ENCODE results near the gene CORO6. TPM values are rescaled to one million over a fixed set of nuclear protein-coding genes. Genes with fewer than 3 reads are reported as not detected.
A peak's percentile ranks its signal among the peaks of the same experiment; 100 is the strongest.

CORO6 gene
- total RNA-seq, 1 donor from 2014 or later, result 83.6 TPM

GRCh38 chr17:29584452-29585079 is 38.1 kb downstream of the CORO6 start:
- intact Hi-C loops (cut with DNase I), result no loop called here

GRCh38 chr17:29583324-29584248 is 39.1 kb downstream of the CORO6 start:
- ATAC-seq (ENCODE audit: poor library complexity) (no peak), DNase-seq (no peak)
- intact Hi-C loops (cut with DNase I), result no loop called here

More at GRCh38 chr17:29584452-29585079, 38.1 kb downstream of the CORO6 start:
- peak; percentile 4 for ATAC-seq (ENCODE audit: poor library complexity)
- DNase-seq, result no peak

- no peak for DNase-seq
- ATAC-seq (ENCODE audit: poor library complexity), result no peak
- intact Hi-C loops (cut with DNase I), result no loop called here
Measured at GRCh38 chr17:29582772-29583171, 39.9 kb downstream of the CORO6 start.

GRCh38 chr17:29582254-29582765 is 40.4 kb downstream of the CORO6 start:
- no peak for ATAC-seq (ENCODE audit: poor library complexity)
- intact Hi-C loops (cut with DNase I), result no loop called here
- peak; percentile 14 for DNase-seq

DNA sequence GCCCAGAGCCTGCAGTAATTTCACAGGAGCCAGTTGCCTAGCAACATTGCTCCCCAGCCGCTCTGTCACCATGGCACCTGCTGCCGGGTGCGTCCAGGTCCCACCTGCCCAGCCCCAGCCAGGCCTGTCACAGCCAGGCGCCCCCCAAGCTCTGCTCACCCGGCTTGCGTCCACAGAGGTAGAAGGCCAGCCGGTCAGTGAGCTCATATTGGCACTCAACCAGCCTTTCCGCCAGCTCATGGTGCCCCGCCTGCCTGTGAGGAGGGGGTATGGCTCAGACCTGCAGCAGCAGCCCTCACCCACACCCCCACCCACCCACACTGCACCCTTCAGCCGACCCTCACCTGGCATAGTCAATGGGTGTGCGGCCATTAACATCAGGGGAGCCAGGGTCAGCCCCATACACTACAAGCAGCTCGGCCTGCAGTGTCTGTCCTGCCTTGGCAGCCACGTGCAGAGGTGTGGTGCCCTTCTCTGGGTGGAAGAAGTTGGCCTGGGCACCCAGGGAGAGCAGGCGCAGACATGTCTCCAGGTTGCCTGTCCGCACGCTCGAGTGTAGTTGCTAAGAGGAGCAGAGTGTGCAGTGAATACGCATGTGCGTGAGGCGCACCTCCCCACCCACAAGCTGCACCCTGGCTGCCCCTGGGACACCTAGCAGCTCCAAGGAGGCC is 41.0 kb downstream of the CORO6 start:
- intact Hi-C loops (cut with DNase I), result no loop called here
- ATAC-seq (ENCODE audit: poor library complexity), result no peak
- DNase-seq, result peak; percentile 40

DNA sequence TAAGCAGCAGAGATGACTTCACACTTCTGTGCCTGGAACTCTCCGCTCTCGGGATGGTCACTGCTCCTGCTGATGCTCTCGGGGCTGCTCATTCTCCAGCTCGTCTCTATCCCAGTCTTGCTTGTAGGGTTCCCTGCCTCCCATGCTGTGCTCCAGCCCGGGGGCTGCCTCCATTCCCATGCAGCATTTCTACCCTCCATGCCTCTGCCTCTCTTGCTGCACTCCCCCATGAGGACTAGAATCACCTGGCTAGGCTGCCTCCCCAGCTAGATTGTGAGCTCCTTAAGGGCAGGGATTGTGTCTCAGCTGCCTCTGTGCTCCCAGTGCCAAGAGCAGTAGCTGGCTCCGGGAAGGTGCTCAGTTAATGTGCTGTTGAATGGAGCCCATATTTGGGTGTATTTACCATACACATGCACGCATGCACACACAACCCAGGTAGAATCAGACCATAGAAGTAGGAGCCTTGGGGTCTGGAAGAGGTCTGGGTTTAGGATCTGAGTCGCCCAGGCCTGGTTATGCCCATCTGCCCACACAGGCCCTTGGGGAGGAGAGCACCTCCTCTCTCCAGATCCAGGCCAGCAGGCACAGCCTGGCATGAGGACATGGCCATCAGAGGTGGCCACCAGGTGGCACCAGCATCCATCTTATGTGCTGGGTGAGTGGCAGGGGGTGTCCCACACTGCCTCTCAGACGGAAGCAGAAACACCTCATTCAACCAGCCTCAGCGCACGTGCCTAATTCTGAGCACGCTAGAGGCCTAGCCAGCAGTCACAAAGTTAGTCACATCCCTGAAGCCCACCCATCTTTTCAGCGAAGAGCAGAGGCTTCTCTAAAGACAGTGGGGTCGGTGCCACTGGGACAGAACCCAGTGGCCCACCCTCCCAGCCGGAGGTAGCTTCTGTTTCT is 42.6 kb downstream of the CORO6 start:
- DNase-seq (peak; percentile 91), ATAC-seq (ENCODE audit: poor library complexity) (peak; percentile 87)
- intact Hi-C loops (cut with DNase I), result no loop called here

DNA sequence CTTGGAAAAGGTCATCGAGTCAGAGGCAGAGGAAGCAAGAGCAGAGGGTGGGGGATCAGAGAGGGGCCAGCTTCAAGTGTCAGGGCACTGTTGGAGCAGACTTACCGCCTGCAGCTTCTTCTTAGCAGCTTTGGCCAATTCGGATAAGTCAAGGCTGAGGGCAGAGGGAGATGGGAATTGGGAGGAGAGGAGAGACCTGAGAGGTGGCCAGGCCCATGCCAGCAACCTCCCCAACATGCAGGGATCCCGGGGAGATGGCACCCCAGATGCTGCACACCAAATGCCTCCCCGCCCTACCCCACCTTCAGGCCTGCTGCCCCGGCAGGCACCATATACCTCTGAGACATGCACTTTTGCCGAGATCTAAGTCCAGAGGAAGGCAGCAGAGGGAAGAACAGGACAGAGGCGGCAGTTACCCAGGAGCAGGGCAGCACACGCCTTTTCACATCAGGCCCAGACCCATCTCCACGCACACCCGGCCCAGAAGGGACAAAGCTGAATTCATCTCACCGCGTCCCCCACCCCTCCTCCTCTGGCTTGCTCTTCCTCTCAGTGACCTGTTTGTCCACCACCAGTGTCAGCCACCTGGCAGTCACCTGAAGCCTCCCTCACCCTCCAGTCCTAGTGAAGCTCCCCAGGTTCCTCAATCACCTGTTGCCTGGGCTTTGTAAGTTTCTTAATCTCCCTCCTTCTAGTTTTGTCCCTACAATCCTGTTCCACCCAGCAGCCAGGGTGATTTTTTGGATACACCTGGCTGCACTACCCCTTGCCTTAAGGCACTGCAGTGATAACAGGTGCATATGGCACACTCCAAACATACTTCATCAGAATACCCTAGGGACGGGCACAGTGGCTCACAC is 43.9 kb downstream of the CORO6 start:
- DNase-seq (no peak), ATAC-seq (ENCODE audit: poor library complexity) (no peak)
- intact Hi-C loops (cut with DNase I), result no loop called here

GRCh38 chr17:29577385-29578211 is 45.1 kb downstream of the CORO6 start:
- ATAC-seq (ENCODE audit: poor library complexity) (no peak), DNase-seq (peak; percentile 59)
- intact Hi-C loops (cut with DNase I), result no loop called here

GRCh38 chr17:29577001-29577370 is 45.7 kb downstream of the CORO6 start:
- intact Hi-C loops (cut with DNase I), result no loop called here
- DNase-seq (no peak), ATAC-seq (ENCODE audit: poor library complexity) (no peak)

GRCh38 chr17:29576214-29577000 is 46.3 kb downstream of the CORO6 start:
- DNase-seq, result no peak
- intact Hi-C loops (cut with DNase I), result no loop called here
- ATAC-seq (ENCODE audit: poor library complexity), result no peak

DNA sequence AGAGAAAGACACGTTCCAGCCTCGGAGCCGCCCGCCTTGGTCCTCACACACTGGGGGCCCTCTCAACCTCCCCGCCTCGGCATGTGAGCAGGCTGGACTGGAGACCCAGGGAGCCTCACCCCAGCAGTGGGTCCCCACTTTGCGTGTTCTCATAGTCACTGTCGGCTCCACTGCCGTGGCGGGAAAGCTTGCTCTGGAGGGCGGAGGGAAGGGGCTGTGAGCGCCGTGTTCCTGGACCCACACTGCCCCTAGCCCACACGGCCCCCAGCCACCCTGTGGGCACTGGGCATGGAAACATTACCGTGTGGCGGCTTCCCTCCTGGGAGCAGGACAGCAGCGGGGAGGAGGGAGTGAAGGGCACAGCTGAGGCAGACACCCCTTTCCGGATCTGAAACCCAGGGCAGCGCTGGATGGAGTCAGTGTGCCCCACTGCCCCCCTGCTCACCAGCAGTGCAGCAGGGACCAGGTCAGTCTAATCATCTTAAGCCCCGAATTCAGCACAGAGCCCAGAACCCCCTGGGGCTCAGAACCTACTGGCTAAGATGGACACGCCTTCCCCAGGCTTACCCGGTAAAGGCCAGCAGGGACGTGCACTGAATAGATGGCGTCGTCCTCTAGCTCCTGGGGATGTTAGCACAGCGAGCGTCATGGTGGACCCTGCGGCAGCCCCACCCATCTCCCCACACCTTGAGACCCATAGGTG is 47.0 kb downstream of the CORO6 start:
- no peak for DNase-seq
- no peak for ATAC-seq (ENCODE audit: poor library complexity)
- intact Hi-C loops (cut with DNase I), result no loop called here

- ATAC-seq (ENCODE audit: poor library complexity) (no peak), DNase-seq (no peak)
- intact Hi-C loops (cut with DNase I), result no loop called here
Measured at GRCh38 chr17:29574732-29575510, 47.8 kb downstream of the CORO6 start.

DNA sequence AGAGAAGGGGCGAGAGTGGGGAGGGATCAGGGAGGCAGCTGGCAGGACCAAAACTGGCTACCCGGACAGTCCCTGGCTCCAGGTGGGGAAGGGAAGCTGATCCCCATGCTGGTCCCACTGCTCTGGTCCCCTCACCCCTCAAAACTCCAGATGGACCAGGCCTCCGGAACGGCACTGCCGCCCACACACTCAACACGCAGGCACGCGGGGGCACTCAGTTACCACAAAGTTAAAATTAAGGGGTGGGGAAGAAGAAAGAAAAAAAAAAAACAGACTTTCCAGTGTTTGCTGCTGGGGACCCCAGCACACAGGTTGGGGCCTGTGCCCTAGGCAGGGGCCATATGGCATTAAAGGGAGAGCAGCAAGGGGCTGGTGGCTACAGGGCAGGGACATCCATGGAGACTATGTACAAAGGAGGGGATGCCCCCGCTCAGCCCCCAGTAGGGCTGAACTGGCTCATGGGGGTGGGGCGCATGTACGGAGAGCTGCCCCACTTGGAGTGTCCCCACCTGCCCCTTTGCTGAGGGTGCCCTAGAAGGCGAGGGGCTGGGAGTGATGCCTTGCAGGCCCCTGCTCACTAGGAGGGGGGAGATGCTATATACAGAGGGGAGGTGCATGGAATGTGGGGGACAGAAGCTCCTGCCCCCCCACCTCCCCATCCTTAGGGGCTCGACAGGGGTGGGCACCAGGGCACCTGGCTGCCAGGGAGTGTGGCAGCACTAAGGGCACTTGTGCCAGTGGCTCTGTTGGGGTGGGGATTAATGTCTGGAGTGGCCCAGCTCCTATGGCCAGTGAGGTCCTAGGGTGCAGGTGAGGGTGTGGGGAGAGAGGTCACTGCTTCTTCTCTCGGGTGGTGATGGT is 48.6 kb downstream of the CORO6 start:
- DNase-seq (no peak), ATAC-seq (ENCODE audit: poor library complexity) (no peak)
- intact Hi-C loops (cut with DNase I), result no loop called here

- intact Hi-C loops (cut with DNase I), result no loop called here
- DNase-seq (no peak), ATAC-seq (ENCODE audit: poor library complexity) (no peak)
Measured at GRCh38 chr17:29573558-29573869, 49.2 kb downstream of the CORO6 start.

Measured in Right ventricle myocardium superior (tissue), 1 donor.